GM15510 (cell line): Measurements from ENCODE around the gene METRN.

Experiments used
- POLR2A ChIP-seq: IDR thresholded peaks from 3 replicates; pipeline ENCODE4 v1.6.1; 2011; ENCODE audit warnings: borderline replicate concordance; ENCODE audit not compliant: insufficient read length; ENCODE audit errors: extremely low read depth

The METRN gene

GRCh38 chr16:729768-730665 is 15.1 kb downstream of the METRN start:
- peak; percentile 33 for TF ChIP-seq POLR2A

GRCh38 chr16:730666-731509 is 16.0 kb downstream of the METRN start:
- no peak for TF ChIP-seq POLR2A

- no peak for TF ChIP-seq POLR2A
These were observed 17.4 kb downstream of the METRN start for GRCh38 chr16:732332-732731.

GRCh38 chr16:732936-733335 is 18.0 kb downstream of the METRN start:
- no peak for TF ChIP-seq POLR2A

- TF ChIP-seq POLR2A = no peak
These were observed 18.7 kb downstream of the METRN start for GRCh38 chr16:733382-734207.

GRCh38 chr16:734208-734980 is 19.5 kb downstream of the METRN start:
- TF ChIP-seq POLR2A = no peak

- TF ChIP-seq POLR2A = no peak
These were observed 20.3 kb downstream of the METRN start for GRCh38 chr16:734981-735881.

- no peak for TF ChIP-seq POLR2A
These were observed 21.1 kb downstream of the METRN start for GRCh38 chr16:735982-736453.

- no peak for TF ChIP-seq POLR2A
These were observed 22.1 kb downstream of the METRN start for GRCh38 chr16:736936-737481.

- TF ChIP-seq POLR2A = no peak
These were observed 24.9 kb downstream of the METRN start for GRCh38 chr16:739560-740458.

GRCh38 chr16:740459-740763 is 25.5 kb downstream of the METRN start:
- no peak for TF ChIP-seq POLR2A

- TF ChIP-seq POLR2A = peak; percentile 74
These were observed 26.0 kb downstream of the METRN start, which contains the start of gene CIAO3 for GRCh38 chr16:740764-741505. Gene CIAO3 (minus strand): TSS chr16:740997. CDS start chr16:740985, 12 bp downstream.
